GM21619 (cell line): ENCODE data around the gene KCNQ5.

Experiments used
- ATAC-seq: cut with Tn5 transposase; IDR thresholded peaks from one replicate; pipeline ENCODE4 v1.9.1; 2021; ENCODE audit not compliant: unreplicated experiment

The KCNQ5 gene

DNA sequence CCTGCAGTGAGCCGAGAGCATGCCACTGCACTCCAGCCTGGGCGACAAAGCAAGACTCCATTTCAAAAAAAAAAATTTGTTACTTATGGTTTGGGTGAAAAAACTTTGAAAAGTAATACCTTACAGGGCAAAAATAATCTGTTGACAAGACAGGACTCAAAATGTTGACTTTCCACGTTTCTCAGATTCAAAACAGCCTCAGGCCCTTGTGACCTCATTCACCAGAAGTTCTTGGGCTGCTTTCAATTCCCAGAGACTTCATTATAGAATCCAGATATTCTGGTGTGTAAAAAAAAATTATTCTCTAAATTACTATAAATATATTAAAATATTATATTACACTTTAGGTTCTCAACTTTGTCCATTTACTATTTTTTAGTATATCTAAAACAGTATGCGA lies 116.2 kb downstream of the KCNQ5 start:
- ATAC-seq = no peak

DNA sequence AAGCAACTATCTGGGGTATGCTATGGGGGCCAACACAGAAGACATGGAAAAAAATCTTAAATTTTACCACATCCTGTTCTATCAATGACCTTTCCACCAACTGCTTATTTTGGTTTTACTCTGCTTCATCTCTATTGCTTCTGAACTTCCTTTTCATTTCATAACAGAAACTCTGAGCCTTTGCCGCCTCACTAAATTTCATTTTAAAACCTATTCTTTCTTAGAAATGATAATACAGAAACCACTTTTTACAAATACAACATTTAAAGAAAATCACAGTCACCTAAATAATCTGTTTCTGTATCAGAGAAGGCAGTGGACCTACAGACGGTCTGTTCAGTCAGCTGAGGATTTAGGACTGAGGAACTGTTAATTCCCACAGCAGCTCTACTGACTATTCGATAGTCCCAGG lies 117.5 kb downstream of the KCNQ5 start:
- ATAC-seq = peak; percentile 61

DNA sequence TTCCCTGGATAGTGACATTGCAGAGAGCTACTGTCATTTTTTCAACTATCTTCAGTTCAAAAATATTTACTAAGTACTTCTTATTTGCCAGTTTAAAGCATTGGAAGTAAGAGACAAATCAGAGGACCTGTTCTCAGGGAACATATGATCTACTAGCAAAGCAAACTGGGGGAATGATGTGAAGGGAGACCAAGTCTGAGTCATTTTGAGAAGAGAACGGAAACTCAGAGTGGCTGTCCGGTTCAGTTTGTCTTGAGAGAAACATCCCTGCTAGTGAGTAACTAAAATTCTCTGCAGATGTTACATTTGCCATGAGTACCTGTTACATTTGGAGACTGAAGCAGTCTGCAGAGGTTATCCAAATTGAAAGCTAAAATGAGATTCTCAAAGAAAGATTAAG lies 118.3 kb downstream of the KCNQ5 start:
- peak; percentile 73 for ATAC-seq

DNA sequence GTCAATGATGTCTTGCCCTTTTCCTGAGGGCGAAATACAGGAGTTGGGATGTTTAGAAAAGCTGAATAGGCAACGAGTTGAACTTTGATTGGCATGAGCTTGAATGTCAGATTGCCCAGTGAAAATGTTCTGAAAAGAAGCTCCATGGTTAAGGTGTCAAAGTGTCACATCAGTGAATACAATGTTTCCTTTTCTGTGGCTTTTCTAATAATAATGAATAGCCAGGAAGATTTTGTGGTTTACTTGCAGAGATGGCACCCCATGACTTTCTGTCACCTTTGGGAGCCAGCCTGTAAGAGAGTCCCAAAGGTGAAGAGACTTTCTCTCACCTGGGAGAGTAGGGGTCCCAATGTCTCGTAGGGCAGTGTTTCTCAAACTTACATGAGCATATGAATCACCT lies 119.2 kb downstream of the KCNQ5 start:
- ATAC-seq = no peak

DNA sequence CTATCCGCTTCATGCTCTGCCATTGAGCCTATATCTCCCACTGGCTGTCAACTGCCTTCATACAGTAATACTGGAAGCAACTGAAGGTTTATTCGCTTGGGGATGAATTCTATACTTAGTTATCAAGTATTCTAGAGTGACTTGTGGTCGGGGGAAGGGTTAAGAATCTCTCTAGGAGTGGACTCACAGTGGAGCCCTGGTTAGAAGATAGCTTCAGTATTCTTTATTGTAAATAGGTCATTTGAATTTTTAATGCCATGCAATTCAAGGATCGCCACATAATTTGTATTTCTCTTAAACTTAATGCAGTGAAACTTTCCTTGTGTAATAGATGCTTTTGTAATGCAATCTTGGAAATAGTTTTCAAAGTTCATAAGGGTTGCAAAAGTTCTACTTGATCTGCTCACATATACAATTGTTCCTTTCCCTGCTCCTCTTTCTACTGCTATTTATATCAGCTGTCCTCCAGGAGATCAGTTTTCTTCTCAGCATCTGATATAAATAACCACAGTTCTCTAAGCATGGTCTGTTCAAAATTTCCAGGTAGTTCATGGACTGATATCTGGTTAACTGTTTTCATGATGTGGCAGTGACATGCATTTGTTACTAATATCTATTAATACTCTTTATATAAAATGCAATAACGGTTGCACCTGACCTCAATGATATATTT lies 120.3 kb downstream of the KCNQ5 start:
- no peak for ATAC-seq

DNA sequence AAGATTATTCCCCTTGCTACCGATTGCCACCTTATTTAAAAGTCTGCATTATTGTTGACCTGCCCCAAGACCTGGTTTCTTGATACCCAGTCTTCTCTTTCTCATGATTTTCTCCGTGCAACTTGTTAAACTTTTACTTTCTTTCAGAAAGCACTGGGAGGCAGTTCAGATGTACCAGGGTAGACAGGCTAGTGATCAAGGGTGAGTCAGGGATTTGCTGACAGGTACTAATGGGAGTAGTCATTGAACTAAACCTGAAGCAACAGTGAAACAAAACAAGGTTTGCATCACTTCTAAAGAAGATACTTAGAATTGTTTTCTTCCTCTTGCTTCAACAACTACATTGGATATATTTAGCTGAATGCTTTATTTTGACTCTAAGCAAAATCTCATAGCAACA lies 124.4 kb downstream of the KCNQ5 start:
- no peak for ATAC-seq

DNA sequence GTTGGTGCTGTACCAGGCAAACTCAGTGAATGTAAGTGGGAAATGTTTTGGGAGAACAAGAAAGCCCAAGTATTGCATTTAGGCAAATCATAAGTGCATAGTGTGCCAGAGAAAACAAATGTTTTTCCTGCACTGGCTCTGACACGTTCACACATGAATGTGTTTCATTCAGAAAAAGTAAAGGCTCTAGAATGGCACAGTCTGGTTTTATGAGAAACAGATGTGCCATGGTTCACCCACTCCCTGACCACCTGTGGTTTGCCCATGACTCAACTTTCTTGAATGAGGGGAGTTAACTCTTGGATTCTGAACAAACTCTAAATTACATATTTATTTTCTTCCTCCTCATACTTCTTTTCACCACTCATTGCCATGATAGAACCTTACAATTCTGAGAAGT lies 126.9 kb downstream of the KCNQ5 start:
- ATAC-seq = peak; percentile 82

DNA sequence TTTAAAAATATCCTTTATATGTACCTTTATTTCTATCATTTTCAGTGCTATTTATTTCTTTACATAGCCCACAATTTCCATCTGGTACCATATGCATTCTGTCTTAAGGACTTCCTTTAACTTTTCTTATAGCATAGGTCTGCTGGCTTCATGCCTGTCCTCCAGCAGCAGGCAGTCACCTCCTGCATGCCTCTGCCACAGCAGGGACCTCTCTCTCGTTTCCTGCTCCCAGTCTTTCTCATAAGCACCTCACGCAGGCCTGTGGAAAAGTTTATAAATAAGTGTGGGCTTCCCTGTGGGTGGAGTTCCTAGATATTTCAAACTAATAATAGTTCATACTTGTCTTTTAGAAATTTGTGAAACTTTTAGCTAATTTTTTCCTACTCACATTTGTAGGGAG lies 133.9 kb downstream of the KCNQ5 start:
- ATAC-seq = no peak

DNA sequence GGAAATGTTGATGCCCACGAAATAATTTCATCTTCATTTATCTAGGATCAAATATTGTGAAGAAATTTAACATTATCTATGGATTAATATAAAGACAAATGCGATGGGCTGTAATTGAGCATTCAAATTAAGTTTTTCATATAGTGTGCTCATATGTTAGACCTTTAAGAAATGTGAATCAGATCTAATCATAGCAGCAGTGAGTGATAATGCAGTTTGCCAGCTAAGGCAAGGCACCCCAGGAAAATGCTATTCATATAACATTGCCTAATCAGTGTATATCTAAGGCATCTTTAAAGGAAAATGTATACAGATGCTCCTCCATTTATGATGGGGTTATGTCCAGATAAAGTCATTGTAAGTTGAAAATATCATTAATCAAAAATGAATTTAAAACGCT lies 135.2 kb downstream of the KCNQ5 start:
- no peak for ATAC-seq

DNA sequence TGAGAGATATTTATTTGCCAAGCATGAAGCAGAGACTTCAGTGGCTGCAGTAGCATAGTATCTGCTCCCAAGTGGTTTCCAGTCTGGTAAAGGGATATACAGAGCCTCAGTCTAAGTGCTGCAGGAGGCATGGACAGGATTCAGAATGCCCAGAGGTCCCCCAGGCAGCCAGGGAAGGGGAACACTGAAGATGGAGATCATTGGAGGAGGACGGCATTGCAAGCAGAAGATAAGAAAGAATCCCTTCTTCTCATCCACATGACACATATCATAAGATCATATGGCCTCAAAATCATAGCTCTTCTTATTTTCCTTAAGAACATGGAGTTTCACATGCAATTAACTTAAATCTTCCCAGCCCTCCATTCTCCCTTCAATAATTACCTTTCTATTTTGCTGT lies 136.1 kb downstream of the KCNQ5 start:
- ATAC-seq = no peak

DNA sequence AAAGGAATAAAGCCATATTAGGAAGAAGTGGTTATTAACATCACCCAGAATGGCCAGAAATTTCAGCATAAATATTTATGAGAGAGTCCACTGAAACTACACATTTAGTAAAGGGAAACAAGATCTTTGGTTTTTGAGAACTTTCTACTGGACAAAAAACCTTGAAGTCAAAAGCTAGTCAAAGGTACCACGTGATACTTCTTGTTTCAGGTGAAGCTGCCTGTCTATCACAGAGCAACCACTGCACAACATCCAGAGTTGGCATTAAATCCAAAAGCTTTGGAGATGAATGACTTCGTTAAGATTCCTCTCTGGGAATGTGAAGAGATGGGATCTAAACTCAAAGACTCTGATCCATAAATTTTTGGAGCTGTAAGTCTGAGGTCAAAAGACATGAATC lies 137.0 kb downstream of the KCNQ5 start:
- ATAC-seq = no peak

DNA sequence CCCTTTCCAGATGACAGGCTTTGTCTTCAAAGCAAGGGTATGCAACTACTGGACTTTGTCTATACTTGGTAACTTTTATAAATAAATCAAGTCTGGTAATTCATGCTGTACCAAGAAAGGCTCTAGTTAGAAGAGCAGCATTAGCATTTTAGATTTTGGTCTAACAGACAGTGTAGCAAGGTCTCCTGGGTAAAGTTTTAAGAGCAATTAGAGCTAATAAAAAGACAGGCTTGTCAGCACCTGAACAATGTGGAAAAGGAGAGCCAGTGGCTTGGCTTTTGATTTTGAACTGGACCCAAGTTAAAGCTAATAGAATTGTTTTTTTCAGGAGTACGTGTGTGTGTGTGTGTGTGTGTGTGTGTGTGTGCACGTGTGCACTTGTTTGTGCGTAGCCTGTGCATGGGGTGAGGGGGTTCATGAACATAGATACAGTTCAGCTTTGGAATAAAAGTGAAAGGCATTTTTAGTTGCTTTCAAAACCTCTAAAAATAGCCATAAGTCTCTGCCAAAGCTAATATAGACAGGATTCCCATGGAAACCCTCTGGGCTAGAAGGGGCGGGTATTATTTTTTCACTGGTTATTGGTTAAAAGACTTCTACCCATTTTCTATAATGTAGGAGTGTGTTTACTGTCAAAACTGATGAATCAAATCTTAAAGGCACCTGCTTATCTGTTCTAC lies 138.4 kb downstream of the KCNQ5 start:
- no peak for ATAC-seq

DNA sequence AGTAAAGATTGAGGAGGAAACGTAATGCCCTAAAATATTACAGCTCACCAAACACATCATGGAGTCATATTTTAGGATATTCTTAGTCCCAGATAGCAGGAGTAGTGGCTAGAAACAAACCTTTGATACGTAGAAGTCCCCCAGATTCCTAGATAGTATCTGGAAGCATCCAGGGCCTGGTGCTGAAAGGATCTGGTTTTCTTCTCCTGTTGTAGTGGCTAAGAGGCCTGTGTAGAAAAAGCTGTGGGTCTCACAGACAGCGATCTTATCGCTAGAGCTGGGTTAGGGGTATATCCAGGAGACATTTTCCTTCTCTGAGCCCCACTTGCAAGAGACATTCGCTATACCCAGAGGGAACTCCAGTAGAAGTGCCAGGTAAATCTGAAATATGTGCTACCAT lies 139.9 kb downstream of the KCNQ5 start:
- ATAC-seq = no peak

DNA sequence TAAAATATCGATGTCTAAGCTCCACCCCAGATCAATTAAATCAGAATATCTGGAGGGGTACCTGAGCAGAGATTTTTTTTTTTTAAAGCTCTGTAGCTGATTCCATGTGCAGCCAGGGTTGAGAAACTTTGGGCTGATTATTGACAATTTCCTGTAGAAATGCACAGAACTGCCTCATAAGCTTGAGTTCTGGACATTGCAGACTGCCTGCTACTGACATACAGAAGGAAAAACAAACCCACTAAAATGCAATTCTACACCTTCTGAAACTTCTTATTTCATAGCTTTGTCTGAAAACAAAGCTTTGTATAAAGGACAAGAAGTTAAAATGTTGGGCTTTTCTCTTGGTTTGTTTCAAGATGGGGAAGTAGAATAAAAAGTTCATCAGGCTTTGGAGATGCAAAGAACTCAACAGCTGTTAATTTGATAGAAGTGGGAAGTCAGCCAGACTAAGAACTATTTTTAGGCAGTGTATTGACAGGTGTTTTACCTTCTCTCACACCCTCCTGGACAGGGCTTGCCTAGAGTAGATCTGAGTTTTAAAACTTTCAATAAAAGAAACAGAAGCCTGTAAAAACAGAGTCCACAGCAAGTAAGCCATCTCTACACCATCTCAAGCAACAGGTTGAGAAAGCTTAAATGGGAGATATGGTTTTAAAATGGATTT lies 147.7 kb downstream of the KCNQ5 start:
- peak; percentile 75 for ATAC-seq

DNA sequence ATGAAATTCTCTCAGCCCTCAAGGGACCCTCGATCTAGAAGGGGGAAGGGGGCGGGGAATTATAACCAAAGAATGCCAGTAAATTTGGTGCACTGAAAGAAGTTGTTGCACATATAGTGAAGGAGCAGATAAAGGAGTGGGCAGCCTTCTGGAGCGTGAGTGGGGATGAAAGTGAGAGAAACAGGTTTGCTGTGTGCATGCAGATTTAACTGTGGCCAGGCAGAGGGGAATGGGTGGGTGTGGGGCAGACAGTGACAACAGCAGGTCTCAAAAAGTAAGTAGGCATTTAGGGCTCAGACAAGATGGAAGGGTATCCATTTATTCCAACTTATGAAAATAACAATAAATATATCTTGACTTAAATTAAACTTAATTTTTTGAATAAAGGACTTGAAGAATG lies 149.1 kb downstream of the KCNQ5 start:
- ATAC-seq = no peak

DNA sequence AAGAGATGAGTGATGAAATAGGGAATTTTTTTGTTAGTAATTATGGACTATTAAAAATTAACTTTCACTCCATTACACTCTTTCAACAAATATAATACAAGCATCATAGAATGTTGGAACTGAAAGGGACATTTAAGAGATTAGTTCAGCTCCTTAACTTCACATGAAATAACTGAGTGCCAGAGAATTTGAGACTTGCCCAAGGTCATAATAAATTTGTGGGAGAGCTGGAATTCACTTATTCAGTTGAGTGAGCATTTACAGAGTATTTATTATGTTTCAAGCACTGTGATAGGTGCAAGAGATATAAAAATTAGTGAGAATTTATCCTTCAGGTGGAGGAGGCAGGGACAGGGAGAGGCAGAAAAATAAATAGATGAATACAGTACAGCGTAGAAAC lies 154.6 kb downstream of the KCNQ5 start:
- ATAC-seq = no peak

DNA sequence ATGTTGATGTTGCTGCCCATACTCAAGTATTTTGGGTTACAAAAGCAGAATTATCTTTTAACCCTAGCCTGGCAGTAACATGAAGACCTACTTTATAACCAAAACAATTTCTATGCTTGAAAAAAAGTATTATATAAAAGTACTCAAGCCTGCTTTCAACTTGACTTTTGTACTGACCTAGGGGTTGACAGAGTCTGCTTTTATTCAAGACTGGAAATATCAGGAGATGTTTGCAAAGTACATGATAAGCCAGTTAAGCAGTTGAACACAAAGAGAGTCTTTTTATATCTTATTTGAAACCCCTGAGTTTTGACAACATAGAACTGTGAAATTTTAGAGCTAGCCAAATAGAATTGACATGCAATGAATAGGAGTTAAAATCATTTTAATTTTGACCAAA lies 159.8 kb downstream of the KCNQ5 start:
- ATAC-seq = no peak

DNA sequence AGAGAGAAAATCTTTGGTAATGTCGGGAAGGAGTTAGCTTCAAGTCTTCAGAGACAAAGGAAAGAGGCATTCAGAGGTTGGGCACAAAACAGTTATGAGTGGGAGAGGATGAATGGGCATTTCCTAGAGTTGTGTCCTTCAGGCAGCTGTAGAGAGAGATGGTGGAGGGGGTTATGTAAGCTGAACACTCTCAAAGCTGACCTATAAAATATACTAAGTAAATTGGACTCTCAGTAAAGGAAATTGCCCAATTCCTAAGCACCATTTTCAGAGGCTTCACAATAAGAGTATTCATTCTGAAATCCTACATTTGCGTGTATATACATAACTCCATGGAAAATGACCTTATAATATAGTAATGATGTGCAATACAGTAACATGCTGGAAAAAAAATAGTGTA lies 161.2 kb downstream of the KCNQ5 start:
- no peak for ATAC-seq

DNA sequence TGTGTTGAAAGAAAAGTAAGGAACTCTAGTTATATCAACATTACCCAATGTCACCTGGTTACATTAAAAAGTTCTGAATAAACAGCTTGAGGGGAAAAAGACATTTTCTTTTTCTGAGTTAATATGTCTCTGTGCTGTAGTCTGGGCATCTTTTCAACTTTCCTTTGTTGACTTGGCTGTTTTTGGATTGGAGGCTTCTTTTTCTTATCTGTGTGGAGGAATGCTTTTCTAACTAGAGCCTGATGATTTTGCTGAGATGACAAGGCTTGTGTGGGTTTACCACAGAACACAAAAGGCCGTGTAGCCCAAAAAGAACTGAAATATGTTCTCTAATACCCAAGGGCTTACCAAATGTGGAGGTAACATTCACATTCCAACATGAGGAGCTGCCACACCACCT lies 161.8 kb downstream of the KCNQ5 start:
- no peak for ATAC-seq

DNA sequence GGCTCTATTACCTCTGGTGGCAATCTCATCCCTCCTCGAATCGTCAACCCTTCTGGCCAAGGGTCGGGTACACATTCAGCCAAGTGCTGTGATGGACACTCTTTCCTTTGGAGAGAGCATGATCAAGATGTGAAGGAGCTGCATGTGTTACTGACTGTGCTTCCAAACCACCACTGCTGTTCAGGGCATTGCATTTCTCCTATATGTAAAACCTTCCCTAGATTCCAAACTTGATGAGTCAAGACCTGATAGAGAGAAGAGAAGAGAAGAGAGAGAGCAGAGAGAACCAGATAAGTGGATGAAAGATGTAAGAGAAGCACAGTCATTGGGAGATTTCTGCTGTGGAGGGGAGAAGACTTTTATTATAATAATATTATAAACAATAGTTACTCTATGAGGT lies 162.2 kb downstream of the KCNQ5 start:
- no peak for ATAC-seq

DNA sequence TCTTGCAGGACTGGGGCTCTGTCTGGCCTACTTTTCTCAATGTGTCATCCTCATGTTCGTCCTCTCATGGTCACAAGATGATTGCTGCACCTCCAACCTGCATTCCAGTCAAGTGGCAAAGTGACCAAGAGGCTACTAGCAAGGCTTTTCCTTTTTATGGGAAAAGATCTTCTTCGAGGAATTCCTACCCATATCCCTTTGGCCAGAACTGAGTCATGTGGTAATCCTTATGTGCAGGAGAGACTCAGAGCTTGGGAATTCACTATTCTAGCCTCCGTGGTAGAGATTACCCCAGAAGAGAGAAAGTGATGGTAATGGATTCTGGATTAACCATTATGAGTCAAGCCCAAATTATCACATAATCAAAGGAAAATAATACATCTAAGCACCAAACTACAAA lies 162.7 kb downstream of the KCNQ5 start:
- ATAC-seq = no peak

DNA sequence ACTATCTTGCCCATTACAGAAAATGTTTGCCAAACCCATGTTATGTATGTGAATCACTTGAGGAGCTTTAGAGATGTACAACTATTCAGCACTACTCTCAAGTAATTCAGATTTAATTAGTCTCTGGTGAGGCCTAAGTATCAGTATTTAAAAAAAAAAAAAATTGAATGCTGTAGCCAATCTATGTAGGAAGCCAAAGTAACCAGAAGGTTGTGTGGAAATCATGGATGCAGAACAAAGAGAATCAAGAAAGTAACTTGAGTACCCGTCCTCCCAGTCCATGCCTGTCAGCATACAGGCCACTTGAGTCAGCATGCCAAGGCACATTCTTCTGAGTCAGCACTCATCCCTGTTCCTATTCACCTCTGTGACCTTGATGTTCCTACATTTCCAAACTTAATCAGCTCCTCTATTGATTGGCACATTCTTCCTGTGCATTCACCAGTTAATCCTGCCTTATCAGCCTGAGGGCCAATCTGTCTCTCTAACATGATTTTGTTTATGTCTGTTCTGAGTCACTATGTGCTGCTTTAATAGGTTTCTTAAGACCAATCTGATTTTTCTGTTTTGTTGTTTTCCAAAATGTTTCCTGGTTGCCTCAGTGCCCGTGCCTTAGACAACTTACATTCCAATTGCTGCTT lies 165.6 kb downstream of the KCNQ5 start:
- no peak for ATAC-seq
